Cardiac muscle cell (in vitro differentiated cells and primary cell): ENCODE measurements around the gene WASL. TPM values are rescaled to one million over a fixed set of nuclear protein-coding genes. Genes with fewer than 3 reads are reported as not detected.

Experiments
- DNase-seq, 2 donors: peaks; one replicate each; pipeline versions ENCODE4 v3.0.0 to v3.0.0-alpha.2; 2010 to 2017; ENCODE audit warnings: low read depth in 1 of 2, low spot score in 1 of 2
- H3K27ac ChIP-seq: fragments of 200-600 bp; sonication (generic); 2 replicates; pipeline ENCODE4 v1.5.1; 2016
- H3K27me3 ChIP-seq: fragments of 200-600 bp; sonication (generic); 2 replicates; pipeline ENCODE4 v1.6.0; 2016; ENCODE audit warnings: control low read depth
- H3K36me3 ChIP-seq: fragments of 200-600 bp; sonication (generic); 2 replicates; pipeline ENCODE4 v1.5.1; 2016; ENCODE audit warnings: control low read depth
- H3K4me1 ChIP-seq: fragments of 200-600 bp; sonication (generic); 2 replicates; pipeline ENCODE4 v1.8.1; 2017; ENCODE audit warnings: low read depth, mild to moderate bottlenecking, mixed run types
- H3K4me3 ChIP-seq: fragments of 200-600 bp; sonication (generic); 2 replicates; pipeline ENCODE4 v1.5.1; 2016; ENCODE audit warnings: mild to moderate bottlenecking
- H3K9me3 ChIP-seq: fragments of 200-600 bp; sonication (generic); 2 replicates; pipeline ENCODE4 v1.5.1; 2017; ENCODE audit warnings: low read depth, mild to moderate bottlenecking, control low read depth
- polyA plus RNA-seq: library from polyadenylated mRNA; unstranded; fragments of >200 nt; fragmentation: Nextera tagmentation; extraction: Ambion mirVana; gene quantifications from 2 replicates; pipeline ENCODE4 v1.2.1, GENCODE V29; 2016
- total RNA-seq: library from RNA; depleted of rRNA; stranded (reverse); fragments of >200 nt; gene quantifications from 2 replicates; pipeline ENCODE4 v1.2.3, GENCODE V29; 2016
- TF ChIP-seq, protein P1 (sequence below): IDR thresholded peaks from 2 replicates; pipeline ENCODE4 v1.5.1; 2012; ENCODE audit warnings: low read depth, mild to moderate bottlenecking, low read length

WASL gene
- total and polyA plus RNA-seq, 2 experiments from 2014 or later = 25.7 to 36.8 TPM

GRCh38 chr7:123792547-123792946, 43.7 kb upstream of the WASL start:
- DNase-seq = no peak
- Histone ChIP-seq H3K27ac (no peak overlapping the region), H3K4me1 (peaks cover 3% of the 10 kb centered on the region), H3K27me3 (no peaks in the 10 kb centered on the region), H3K4me3 (no peak overlapping the region), H3K36me3 (no peaks in the 10 kb centered on the region), H3K9me3 (no peaks in the 10 kb centered on the region)
- TF ChIP-seq, protein P1, sequence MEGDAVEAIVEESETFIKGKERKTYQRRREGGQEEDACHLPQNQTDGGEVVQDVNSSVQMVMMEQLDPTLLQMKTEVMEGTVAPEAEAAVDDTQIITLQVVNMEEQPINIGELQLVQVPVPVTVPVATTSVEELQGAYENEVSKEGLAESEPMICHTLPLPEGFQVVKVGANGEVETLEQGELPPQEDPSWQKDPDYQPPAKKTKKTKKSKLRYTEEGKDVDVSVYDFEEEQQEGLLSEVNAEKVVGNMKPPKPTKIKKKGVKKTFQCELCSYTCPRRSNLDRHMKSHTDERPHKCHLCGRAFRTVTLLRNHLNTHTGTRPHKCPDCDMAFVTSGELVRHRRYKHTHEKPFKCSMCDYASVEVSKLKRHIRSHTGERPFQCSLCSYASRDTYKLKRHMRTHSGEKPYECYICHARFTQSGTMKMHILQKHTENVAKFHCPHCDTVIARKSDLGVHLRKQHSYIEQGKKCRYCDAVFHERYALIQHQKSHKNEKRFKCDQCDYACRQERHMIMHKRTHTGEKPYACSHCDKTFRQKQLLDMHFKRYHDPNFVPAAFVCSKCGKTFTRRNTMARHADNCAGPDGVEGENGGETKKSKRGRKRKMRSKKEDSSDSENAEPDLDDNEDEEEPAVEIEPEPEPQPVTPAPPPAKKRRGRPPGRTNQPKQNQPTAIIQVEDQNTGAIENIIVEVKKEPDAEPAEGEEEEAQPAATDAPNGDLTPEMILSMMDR = no peak

DNA sequence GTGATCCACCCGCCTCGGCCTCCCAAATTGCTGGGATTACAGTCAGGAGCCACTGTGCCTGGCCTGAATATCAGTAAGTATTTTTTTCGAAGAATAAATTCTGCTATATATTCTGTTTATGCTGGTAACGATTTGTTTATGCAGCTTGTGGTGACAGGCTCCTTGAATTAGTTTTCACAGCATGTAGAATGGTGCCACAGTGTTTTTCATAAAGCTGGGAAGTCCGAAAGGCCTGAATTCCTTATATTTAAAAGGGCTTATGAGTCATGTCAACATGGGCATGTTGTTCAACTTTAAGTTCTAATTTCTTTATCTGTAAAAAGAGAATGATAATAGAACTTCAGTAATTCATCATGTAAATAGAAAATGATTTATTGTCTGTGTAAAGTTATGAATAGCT, 42.2 kb upstream of the WASL start:
- H3K27me3 ChIP-seq = no peaks in the 10 kb centered on the region
- TF ChIP-seq, protein P1 = no peak
- DNase-seq = no peak
- no peak overlapping the region for H3K4me3 ChIP-seq
- no peaks in the 10 kb centered on the region for H3K4me1 ChIP-seq
- H3K36me3 ChIP-seq = no peaks in the 10 kb centered on the region
- no peaks in the 10 kb centered on the region for H3K9me3 ChIP-seq
- H3K27ac ChIP-seq = no peak overlapping the region

GRCh38 chr7:123789817-123790216, 41.0 kb upstream of the WASL start:
- TF ChIP-seq, protein P1 = no peak
- Histone ChIP-seq H3K4me1 (no peaks in the 10 kb centered on the region), H3K27ac (no peak overlapping the region), H3K27me3 (no peaks in the 10 kb centered on the region), H3K36me3 (no peaks in the 10 kb centered on the region), H3K4me3 (no peak overlapping the region), H3K9me3 (no peaks in the 10 kb centered on the region)
- DNase-seq = no peak

DNA sequence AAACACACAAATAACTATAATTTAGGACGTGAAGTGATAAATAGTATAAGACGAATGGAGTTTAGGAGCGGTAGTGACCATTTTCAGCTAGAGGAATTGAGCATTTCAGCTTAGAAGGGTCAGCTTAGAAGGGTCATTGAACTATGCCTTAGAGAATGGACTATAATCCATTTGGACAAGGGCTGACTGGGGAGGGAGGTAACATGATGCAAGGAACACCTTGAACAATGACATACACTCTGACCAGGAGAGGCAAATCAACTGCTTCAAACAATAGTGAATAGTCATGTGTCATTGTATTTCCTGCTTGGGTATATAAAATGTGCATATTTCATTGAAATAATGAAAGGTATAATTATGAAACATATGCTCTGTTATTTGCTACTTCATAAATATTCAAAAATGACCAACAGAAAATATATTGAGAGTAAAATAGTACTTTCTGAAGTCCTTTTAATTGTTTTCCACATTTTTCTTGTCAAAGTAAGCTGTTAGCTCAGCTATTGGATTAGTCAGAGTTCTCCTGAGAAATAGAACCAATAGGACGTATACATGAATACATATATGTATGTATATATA, 40.5 kb upstream of the WASL start:
- Histone ChIP-seq H3K4me3 (no peak overlapping the region), H3K27me3 (no peaks in the 10 kb centered on the region), H3K36me3 (no peaks in the 10 kb centered on the region), H3K9me3 (no peaks in the 10 kb centered on the region), H3K4me1 (no peaks in the 10 kb centered on the region), H3K27ac (no peak overlapping the region)
- no peak for DNase-seq
- TF ChIP-seq, protein P1 = no peak

- Histone ChIP-seq H3K4me1 (no peaks in the 10 kb centered on the region), H3K27ac (no peak overlapping the region), H3K36me3 (no peaks in the 10 kb centered on the region), H3K27me3 (no peaks in the 10 kb centered on the region), H3K9me3 (no peaks in the 10 kb centered on the region), H3K4me3 (no peak overlapping the region)
- TF ChIP-seq, protein P1 = no peak
- no peak for DNase-seq
Measured at GRCh38 chr7:123788584-123788983, 39.8 kb upstream of the WASL start.
